Stromal cell of bone marrow (primary cell): ENCODE results near the gene ENOX1.
"Not testable (repeated sequence)": the region's sequence is repeated elsewhere in the genome, so short reads cannot be mapped to it uniquely, and the experiment has no call there.

ENCODE experiments used
- DNase-seq: peaks from one replicate; pipeline ENCODE4 v3.0.0-alpha.2; 2012; ENCODE audit warnings: low read depth

The ENOX1 gene

DNA sequence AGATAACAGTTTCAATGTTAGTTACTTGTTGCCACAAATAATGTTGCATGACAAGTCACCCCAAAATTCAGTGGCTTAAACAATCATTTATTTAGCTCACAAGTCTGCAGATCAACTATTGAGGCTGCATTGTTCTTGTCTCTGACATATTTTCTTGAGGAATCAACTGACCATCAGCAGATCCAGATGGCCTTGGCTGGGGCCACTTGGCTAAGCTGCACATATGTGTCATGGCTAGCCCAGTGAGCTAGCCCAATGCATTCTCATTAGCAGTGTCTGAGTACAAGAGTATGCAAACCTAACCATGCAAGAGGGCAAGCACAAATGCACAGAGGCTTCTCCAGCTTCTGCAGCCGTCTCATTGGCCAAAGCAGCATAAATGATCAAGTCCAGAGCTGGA, 583.0 kb downstream of the ENOX1 start:
- DNase-seq: no peak

DNA sequence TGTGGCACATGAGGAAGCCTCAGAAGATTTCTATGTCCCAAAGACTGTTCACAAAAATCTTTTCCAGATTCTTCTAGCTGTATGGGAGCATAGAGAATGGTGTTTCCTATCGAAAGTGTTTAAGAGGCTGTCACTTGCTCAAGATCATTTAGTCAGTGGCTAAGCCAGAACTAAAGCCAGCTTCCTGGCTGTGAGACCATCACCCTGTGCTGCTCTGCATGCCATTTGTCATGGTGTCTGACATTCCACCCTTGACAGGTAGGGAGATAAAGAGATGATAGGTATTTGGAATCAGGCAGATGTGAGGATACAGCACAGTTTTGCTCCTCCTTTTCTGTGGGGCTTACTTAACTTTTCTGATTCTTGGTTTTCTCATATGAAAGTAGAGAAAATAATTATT, 586.0 kb downstream of the ENOX1 start:
- DNase-seq: no peak

DNA sequence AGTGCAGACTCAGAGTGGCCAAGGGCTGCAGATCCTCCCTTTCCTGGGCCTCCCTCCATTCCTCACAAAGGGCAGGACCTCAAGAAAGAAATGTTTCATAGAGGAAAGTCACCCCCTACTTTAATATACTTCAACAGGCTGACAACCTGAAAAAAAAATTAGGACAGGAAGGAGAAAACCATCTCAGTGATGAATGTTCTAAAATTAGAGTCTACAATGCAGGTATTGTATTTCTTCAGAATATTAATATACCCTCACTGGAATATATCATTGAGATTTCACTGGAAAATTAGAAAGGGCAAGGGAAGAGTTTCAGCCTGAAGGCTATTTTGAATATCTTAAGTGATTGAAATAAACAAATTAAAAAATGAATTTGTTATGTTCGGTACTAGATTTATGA, 586.5 kb downstream of the ENOX1 start:
- DNase-seq: no peak

DNA sequence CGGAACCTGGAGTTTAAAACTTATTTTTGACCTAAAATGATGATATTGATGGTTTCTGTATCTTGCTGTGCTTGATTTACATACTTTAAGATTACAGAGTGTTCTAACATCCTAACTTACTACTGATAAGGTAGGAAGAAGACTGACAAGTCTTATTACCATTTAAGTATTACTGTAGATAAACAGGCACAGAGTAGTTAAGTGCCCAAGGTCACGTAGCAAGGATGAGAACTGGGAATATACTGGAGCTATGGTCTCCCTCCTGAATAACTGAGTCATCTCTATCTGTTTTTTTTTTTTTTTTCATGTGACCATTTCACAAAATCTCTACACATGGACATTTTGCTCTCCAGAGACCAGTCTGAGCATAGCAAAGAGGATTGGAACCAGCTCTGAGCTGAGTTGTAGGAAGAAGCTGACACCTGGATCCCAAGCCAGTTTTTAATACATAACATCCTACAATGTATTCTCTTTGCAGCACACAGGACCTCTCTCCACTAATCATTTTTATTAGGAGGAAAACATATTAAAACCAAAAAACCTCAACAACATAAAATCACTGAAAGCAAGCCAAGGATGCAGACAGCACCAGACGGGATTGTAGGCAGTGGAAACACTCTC, 589.9 kb downstream of the ENOX1 start:
- peak; percentile 11 for DNase-seq

DNA sequence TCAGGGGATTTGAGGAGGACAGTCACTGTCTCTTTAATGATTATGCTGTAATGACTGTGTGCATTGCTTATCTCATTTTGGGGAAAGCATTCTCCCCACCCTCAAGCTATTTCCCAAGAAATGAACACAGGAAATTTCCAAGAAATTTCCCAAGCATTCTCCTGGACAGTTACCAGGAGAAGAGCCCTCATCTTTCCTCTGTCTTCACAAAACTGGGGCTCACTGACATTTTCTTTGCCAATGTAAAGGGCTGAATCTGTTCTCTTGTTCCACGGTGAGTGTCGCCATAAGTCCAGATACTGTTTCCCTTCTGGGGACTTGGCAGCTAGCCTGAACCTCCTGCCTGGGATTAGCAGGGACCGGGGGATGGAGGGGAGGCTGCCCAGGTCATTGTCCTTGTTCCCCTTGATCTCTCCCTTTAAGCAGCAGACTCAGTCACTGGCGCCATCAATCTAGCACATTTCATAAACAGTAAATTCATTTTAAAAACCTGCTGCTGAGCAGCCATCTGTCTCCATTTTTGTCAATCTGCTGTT, 590.6 kb downstream of the ENOX1 start:
- no peak for DNase-seq

DNA sequence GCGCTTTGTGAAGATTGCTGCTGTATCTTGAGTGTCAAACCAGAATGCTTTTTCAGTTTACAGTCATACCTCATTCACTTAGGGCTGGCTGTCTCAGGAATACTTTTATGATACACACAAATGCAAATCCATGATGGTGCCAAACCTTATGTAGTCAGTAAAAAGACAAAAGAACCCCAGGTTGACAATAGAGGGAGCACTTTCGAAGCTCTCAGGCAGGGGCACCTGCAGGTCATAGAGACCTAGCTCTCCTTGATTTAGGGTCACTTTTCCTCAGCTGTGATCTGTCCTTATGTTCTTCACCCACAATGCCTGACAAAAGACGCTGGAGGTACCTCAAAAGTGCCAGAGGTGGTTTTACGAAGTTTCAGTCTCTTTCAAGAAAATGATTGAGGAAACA, 591.2 kb downstream of the ENOX1 start:
- DNase-seq: no peak

DNA sequence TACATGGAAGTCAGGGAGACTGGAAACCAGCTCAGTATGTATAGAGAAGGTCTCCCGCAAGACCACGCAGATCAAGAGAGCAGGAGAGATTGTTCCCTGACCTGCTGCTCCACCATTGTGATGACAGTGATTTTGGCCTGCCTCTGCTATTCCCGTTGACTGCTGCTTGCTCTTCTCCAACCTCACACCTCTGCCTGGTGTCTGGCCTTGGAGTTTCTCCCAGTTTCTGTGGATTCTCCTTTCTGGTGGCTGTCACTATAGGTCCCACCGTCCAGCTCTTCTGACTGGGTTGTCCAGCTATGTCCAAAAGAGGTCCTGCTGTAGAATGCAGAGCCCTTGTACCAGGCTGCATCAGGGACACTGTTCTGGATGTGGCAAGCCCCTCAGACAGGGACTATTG, 591.7 kb downstream of the ENOX1 start:
- DNase-seq: no peak

DNA sequence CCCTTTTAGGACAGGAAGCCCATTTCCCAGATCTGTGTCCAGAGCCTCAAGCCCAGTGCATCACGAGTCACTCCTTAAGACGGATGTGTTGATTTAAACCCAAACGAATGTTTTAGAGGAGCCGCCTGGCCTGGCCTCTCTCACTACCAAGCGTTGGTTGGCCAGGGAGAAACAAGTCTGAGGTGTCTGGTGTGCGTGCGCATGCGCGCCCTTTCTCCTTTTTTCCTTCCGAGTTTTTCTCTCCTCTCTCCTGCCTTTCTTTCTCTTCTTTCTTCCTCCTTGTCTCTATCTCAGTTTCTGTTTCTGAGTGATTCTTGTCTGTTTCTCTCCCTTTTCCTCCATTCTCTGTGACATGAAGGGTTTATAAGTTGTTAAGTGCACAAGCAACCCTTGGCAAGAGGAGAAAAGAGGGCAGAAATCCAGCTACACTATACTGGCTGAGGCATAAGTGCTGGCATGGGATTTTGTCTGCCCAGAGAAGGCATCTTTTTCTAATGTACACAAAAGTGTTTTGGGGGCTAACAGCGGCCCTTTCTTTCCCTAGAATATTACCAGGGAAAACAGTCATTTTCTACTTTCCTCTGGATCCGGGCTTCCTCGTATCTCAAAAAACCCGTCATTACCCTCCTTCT, 592.9 kb downstream of the ENOX1 start:
- DNase-seq: no peak

DNA sequence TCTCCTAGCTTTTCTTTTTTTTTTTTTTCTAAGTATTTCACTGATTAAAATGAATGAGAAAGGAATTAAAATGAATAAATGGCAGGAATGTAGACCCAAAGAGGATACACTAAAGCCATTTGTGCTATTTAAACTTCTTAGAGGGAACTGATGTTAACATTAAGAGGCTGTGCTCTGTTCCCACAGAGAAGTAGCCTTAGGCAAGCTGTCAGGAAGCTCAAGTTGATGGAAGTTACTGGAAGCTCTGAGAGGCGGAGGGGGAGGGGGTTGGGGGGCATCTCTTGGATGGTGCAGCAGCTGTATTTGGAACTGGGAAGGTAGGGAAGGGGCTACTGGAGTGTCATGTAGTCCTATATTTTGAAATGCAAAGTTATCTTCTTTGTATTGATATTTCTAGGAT, 595.2 kb downstream of the ENOX1 start:
- no peak for DNase-seq

DNA sequence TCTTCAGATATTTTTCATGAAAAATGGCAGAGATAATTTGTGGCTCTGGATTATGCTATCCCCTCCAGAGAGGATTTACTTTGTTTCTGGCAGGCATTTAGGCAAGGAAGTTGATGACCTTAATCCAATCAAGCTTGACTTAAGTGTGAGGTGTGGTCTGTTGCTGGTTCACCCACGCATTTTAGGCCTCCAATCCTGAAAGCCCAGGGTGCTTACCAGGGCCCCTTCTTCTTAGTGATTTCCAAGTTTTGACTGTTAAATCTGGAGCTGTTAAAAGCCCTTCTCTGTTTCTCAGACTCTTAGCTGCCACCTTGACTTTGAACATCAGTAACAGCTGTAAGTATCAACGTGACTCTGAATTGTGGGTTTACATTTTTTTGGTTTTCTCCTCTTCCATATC, 601.5 kb downstream of the ENOX1 start:
- no peak for DNase-seq

DNA sequence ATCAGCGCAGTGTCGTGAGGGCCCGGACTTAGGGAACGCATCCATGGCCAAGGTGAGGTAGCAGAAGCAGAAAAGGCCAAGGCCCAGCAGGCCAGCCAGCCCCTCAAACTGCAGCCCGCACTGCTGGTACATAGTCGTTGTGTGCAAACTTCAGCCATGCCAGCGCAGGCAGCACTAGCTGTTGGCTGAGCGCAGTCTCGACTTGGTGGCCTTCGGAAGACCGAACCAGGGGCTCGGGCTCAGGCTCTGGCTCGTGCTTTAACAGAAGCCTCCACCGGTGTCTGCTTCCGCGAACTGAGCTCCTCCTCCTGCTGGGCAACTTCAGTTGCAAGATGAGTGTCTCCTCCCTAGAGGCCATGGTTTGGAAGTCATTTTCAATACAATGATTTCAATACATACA, 605.9 kb downstream of the ENOX1 start:
- DNase-seq: no peak

DNA sequence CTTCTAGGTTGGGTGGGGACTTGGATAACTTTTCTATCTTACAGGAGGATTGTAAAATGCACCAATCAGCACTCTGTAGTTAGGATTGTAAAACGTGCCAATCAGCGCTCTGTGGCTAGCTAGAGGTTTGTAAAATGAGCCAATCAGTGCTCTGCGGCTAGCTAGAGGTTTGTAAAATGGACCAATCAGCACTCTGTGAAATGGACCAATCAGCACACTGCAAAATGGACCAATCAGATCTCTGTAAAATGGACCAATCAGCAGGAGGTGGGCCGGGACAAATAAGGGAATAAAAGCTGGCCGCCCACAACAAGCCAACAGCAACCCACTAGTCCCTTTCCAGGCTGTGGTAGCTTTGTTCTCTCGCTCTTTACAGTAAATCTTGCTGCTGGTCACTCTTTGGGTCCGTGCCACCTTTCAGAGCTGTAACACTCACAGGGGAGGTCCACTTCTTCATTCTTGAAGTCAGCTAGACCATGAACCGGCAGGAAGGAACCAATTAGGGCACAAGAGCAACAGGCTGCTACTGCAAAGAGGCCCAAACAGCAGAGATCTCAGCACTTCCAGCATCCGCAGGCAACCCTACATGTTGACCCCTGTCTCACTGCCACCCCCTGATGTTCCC, 606.6 kb downstream of the ENOX1 start:
- DNase-seq: no peak

DNA sequence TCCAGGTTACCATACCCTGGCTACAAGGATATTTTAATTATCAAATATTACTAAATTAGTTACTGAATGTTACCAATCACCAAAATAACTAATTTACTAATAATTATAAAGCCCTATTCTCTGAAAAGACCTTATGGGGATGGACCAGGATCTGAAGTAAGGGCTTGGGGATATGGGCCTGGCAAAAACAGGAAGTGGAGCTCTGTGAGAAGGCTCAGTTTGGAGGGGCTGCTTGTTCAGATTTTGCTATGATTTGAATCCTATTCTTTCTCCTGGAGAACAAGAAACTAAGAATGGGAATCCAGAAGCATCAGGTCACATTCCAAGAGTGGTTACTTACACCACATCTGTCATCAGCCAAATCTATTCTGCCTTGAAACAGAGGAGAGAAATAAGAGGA, 615.3 kb downstream of the ENOX1 start:
- DNase-seq: no peak

DNA sequence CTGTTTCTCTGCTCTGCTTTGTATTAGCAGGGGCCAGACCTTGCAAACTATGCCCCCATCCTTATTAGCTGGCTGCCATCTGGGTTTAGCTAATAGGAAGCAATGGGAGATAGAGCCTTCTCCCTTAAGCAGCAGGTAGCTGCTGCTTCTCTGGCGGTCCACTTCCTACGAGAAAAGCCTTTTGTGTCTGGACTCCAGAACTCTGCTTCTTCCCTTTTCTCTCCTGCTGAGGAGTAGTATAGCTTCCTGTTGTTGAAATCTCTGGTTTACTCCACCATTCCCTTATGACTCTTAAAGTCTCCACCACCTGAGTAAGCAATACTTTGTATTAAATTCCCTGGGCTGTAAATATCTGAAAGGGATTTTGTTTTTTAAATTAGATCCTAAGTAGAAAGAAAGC, 616.3 kb downstream of the ENOX1 start:
- DNase-seq: no peak

DNA sequence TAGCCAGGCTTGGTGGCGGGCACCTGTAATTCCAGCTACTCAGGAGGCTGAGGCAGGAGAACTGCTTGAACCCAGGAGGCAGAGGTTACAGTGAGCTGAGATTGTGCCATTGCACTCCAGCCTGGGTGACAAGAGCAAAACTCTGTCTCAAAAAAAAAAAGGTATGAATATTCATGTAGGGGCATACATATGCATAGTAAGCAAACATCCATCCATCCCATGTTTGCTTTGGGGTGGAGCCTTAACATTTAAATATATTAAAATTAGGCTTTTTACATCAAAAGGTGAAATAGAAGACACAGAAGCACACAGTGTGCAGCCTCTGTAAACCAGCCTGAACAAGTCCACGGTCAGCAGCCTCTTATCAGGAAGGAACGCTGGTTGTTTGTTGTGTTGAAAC, 618.3 kb downstream of the ENOX1 start:
- not testable (repeated sequence) for DNase-seq

DNA sequence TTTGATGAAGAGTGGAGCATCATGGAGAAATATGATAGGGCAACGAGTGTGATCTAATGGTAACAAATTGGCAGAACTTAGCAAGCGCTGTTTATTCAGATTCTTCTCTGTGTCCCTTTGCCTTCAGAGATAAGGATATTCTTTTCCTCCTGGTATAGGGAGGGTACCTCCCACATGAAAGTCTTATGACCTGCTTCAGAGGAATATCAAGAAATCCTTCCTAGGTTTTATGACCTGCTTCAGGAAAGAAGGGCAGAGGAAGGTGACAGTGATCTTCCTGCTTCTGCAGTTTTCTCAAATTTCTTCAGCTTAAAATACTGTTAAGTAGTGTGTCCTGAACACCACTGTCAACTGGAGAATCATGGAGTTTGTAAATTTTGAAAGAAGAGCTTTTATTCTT, 619.0 kb downstream of the ENOX1 start:
- no peak for DNase-seq

DNA sequence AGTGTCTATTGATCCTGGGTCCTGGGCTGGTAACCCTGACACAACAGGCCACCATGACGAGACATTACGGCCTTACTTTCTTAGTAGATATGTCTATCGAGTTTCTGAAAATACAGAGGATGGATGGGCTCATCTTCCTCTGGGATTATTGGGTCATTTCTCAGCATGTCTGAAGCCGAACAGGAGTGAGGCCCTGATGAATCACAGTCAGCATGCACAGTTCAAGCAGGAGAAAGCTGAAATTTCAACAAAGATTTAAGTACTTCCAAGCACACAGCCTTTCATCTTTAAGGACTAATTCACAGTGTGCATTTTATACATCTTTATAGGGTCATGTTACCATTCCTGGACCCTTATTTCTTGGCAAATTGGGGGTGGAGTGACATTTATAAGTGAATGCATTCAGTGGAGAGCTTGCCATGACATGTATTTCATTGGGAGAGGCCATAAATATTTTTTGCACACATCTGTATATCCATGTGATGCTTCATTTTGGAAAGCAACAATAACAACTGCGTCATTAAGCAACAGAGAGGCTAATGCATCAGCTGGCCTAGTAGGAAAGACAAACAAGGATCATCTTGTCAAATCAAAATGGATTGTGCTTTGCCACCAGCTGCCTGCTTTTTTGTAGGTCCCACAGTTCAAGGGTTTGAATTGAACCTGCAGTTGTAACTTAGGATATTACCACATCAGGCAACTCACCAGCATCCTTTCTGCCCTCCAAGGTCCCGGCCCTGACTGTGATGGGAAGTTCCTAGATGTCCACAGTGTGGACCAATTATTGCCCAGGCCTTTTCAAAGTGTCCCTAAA, 619.9 kb downstream of the ENOX1 start:
- no peak for DNase-seq
